Cardiac muscle cell (in vitro differentiated cells and primary cell): Measurements from ENCODE around the gene HTATSF1. TPM values are rescaled to one million over a fixed set of nuclear protein-coding genes. Genes with fewer than 3 reads are reported as not detected.

Source experiments
- DNase-seq, 2 donors: peaks; one replicate each; pipeline versions ENCODE4 v3.0.0 to v3.0.0-alpha.2; 2010 to 2017; ENCODE audit warnings: low read depth in 1 of 2, low spot score in 1 of 2
- H3K27ac ChIP-seq: fragments of 200-600 bp; sonication (generic); 2 replicates; pipeline ENCODE4 v1.5.1; 2016
- H3K27me3 ChIP-seq: fragments of 200-600 bp; sonication (generic); 2 replicates; pipeline ENCODE4 v1.6.0; 2016; ENCODE audit warnings: control low read depth
- H3K36me3 ChIP-seq: fragments of 200-600 bp; sonication (generic); 2 replicates; pipeline ENCODE4 v1.5.1; 2016; ENCODE audit warnings: control low read depth
- H3K4me1 ChIP-seq: fragments of 200-600 bp; sonication (generic); 2 replicates; pipeline ENCODE4 v1.8.1; 2017; ENCODE audit warnings: low read depth, mild to moderate bottlenecking, mixed run types
- H3K4me3 ChIP-seq: fragments of 200-600 bp; sonication (generic); 2 replicates; pipeline ENCODE4 v1.5.1; 2016; ENCODE audit warnings: mild to moderate bottlenecking
- H3K9me3 ChIP-seq: fragments of 200-600 bp; sonication (generic); 2 replicates; pipeline ENCODE4 v1.5.1; 2017; ENCODE audit warnings: low read depth, mild to moderate bottlenecking, control low read depth
- CTCF ChIP-seq: IDR thresholded peaks from 2 replicates; pipeline ENCODE4 v1.5.1; 2012; ENCODE audit warnings: low read depth, mild to moderate bottlenecking, low read length
- polyA plus RNA-seq: library from polyadenylated mRNA; unstranded; fragments of >200 nt; fragmentation: Nextera tagmentation; extraction: Ambion mirVana; gene quantifications from 2 replicates; pipeline ENCODE4 v1.2.1, GENCODE V29; 2016
- total RNA-seq: library from RNA; depleted of rRNA; stranded (reverse); fragments of >200 nt; gene quantifications from 2 replicates; pipeline ENCODE4 v1.2.3, GENCODE V29; 2016

The HTATSF1 gene
- total and polyA plus RNA-seq, 2 experiments from 2014 or later, result 80.4 to 95.8 TPM

GRCh38 chrX:136480383-136480782, 17.0 kb upstream of the HTATSF1 start:
- no peak overlapping the region for H3K27ac ChIP-seq
- no peak for DNase-seq
- no peak overlapping the region for H3K4me3 ChIP-seq
- H3K36me3 ChIP-seq, result no peaks in the 10 kb centered on the region
- no peaks in the 10 kb centered on the region for H3K9me3 ChIP-seq
- H3K4me1 ChIP-seq, result no peaks in the 10 kb centered on the region
- no peaks in the 10 kb centered on the region for H3K27me3 ChIP-seq
- no peak for TF ChIP-seq CTCF

- H3K4me3 ChIP-seq, result no peak within 1 kb of the TSS
- no peak for DNase-seq
- no peaks in the 10 kb centered on the region for H3K4me1 ChIP-seq
- H3K27me3 ChIP-seq, result peaks cover 3% of the 10 kb centered on the region
- no peaks in the 10 kb centered on the region for H3K9me3 ChIP-seq
- H3K36me3 ChIP-seq, result no peaks in the 10 kb centered on the region
- no peak within 1 kb of the TSS for H3K27ac ChIP-seq
- TF ChIP-seq CTCF, result no peak
Measured at GRCh38 chrX:136487647-136488046, 9.7 kb upstream of the HTATSF1 start, which contains the start of gene BRS3. Gene BRS3 (plus strand): TSS chrX:136487947. CDS start chrX:136488115, 168 bp downstream.

GRCh38 chrX:136488706-136489105, 8.7 kb upstream of the HTATSF1 start:
- no peak for DNase-seq
- peaks cover 3% of the 10 kb centered on the region for H3K27me3 ChIP-seq
- H3K4me1 ChIP-seq, result no peaks in the 10 kb centered on the region
- no peaks in the 10 kb centered on the region for H3K36me3 ChIP-seq
- TF ChIP-seq CTCF, result no peak
- no peak overlapping the region for H3K27ac ChIP-seq
- H3K9me3 ChIP-seq, result no peaks in the 10 kb centered on the region
- H3K4me3 ChIP-seq, result no peak overlapping the region

GRCh38 chrX:136491832-136492231, 5.6 kb upstream of the HTATSF1 start:
- Histone ChIP-seq H3K36me3 (no peaks in the 10 kb centered on the region), H3K4me3 (no peak overlapping the region), H3K27me3 (peaks cover 3% of the 10 kb centered on the region), H3K27ac (no peak overlapping the region), H3K4me1 (no peaks in the 10 kb centered on the region), H3K9me3 (no peaks in the 10 kb centered on the region)
- no peak for TF ChIP-seq CTCF
- DNase-seq, result no peak

GRCh38 chrX:136493011-136493410, 4.4 kb upstream of the HTATSF1 start:
- Histone ChIP-seq H3K27ac (no peak overlapping the region), H3K36me3 (no peaks in the 10 kb centered on the region), H3K9me3 (no peaks in the 10 kb centered on the region), H3K4me1 (no peaks in the 10 kb centered on the region), H3K27me3 (peaks cover 3% of the 10 kb centered on the region), H3K4me3 (no peak overlapping the region)
- no peak for TF ChIP-seq CTCF
- DNase-seq, result no peak

- no peak for DNase-seq
- Histone ChIP-seq H3K4me1 (no peaks in the 10 kb centered on the region), H3K4me3 (no peak overlapping the region), H3K27me3 (no peaks in the 10 kb centered on the region), H3K9me3 (no peaks in the 10 kb centered on the region), H3K27ac (no peak overlapping the region), H3K36me3 (no peaks in the 10 kb centered on the region)
- TF ChIP-seq CTCF, result no peak
Measured at GRCh38 chrX:136495043-136495442, 2.3 kb upstream of the HTATSF1 start.
